RPMI8226 (cell line): ENCODE data around the gene POLR2F.

Experiments used
- DNase-seq: peaks from one replicate; pipeline ENCODE4 v3.0.0-alpha.2; 2015

The POLR2F gene

DNA sequence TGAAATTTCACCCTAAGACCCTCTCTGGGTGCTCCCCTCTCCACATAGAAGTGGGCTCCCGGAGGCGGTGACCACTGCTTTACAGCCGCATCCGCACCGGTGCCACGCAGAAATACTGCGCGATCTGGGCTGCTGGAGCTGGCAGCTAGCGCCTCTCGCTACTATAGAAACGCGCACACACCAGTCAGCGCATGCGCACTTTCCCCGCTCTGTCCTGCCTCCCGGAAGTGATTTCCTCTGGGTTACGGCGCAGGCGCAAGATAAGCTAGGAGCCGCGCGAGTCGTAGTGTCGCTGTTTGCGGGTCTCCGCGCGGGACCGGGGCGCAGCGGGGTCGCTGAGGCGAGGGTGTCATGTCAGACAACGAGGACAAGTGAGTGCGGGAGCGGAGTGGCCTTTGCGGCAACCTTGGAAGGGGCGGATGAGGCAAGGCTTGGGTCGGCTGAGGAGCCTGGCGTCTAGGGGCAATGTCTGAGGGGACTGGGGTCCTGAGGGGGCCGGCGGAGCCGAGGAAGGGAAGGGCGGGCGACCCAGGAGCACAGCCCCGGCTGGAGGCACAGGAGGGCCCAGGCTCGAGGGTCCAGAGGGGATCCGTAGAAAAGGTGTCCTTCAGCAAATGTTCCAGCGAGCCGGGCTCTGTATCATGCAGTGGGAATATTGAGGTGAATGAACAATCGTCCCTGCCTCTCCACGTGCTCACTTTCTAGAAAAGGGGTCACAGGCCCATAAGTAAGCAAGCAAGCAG, at the start of gene POLR2F, which contains the start of gene C22orf23:
POLR2F (plus strand) TSS at position 263 of the 743 bp plus-strand sequence; CDS start at position 352, 89 bp downstream.
C22orf23 (minus strand) TSS at position 165 of the 743 bp plus-strand sequence. CDS start 452 bp downstream, outside the sequence.
- peak; percentile 98 for DNase-seq

DNA sequence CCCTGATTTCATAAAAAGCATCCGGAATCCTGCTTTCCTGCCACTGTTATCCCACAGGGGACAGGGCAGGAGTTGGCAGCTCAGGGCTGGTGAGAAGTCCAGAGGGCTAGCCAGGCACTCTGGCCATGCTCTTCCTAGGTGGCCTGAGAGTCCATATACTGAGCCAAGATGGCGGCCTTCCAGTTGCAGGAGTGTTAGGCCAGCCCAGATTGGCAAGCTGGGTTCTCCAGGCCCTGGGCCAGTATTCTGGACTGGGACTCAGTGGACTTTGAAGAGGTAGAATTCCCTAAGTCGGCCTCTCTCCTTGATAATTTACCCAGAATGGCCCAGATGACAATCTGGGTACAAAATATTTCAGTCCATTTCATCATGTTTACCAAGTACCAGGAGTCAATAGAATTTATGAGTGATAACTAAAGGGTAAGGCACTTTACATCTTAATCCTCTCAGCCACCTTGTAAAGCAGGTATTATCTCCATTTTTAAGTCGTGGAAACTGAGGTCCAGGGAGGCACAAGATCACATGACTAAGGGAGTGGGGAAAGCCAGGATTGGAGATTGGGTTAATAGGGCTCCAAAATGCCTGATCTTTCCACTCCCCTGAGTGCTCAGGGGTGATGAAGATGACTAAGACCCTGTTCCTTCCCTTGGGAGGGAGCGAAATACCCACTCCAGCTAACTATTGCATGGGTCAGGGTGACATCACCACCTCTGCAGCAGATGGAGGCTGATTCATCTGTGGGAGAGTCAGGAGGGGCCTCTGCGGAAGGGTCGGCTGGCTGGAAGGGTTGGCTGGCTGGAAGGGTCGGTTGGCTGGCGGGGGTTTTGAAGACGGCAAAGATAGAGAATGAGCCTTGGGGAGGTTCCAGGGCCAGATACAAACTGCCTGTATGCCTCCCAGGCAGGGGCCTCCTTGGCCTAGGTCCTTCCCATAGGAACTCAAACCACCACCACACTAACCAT, 48.6 kb upstream of the POLR2F start:
- no peak for DNase-seq

DNA sequence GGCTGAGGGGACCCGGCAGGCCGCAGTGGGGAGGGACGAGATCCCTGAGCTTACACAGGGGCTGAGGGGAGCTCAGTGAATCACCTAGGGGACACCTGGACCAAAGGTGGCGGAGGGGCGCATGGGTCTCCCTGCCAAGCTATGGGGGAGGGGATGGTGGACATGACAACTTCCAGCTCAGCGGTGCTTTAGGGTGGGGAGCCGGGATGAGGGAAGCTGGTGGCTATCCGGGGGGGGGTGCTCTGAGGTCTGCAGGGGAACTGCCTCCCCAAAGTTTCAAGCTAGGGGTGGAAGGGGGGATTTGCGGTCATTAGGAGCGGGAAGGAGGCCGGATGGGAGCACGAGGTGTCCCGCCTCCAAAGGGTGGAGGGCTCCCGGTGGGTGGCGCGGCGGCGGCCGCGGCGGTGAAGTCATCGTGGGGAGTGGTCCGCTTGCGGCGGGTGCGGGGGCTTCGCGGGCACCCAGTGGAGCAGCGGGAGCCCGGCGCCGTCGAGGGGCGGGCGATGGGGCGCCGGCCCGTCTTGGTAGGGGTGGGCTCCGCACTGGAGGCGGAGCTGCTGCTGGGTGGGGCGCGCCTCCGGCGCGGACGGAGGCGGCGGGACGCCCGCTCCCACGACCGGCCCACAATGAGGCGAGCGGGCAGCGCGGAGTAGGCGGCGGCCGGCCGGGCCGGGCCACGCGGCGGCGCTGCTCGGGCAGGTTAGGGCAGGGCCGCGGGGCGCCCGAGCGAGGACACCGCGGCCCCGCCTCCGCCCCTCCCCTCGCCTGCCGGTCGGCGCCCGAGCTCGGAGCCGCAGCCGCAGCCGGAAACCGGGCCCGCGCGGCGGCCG, 47.8 kb upstream of the POLR2F start, which contains the start of gene MICALL1:
MICALL1 (plus strand) TSS at position 764 of the 830 bp plus-strand sequence. CDS start 126 bp downstream, outside the sequence.
- peak; percentile 84 for DNase-seq

DNA sequence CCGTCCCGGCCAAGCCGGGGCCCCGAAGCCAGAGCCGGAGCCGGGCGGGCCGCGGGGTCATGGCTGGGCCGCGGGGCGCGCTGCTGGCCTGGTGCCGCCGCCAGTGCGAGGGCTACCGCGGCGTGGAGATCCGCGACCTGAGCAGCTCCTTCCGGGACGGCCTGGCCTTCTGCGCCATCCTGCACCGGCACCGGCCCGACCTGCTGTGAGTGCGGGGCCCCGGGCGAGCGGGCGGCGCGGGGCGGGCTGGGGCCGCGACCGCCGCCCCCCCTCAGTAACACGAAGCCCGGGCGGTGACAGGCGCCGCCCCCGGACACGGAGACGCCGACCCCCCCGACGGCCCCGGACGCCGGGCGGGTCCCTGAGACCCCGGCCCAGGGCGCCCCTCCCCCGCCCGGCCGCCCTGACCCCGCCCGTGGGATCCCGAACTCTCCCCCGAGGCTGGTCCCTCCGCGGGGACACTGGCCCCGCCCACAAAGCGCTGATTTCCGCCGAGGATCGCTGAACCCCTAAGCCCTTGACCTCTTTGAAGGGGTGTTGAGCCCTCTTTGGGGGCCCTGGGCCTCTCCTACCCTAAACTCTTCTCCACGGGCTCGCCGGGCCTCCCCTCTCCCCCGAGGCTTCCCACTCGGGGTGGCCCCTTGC, 47.0 kb upstream of the POLR2F start:
- DNase-seq, result peak; percentile 50

DNA sequence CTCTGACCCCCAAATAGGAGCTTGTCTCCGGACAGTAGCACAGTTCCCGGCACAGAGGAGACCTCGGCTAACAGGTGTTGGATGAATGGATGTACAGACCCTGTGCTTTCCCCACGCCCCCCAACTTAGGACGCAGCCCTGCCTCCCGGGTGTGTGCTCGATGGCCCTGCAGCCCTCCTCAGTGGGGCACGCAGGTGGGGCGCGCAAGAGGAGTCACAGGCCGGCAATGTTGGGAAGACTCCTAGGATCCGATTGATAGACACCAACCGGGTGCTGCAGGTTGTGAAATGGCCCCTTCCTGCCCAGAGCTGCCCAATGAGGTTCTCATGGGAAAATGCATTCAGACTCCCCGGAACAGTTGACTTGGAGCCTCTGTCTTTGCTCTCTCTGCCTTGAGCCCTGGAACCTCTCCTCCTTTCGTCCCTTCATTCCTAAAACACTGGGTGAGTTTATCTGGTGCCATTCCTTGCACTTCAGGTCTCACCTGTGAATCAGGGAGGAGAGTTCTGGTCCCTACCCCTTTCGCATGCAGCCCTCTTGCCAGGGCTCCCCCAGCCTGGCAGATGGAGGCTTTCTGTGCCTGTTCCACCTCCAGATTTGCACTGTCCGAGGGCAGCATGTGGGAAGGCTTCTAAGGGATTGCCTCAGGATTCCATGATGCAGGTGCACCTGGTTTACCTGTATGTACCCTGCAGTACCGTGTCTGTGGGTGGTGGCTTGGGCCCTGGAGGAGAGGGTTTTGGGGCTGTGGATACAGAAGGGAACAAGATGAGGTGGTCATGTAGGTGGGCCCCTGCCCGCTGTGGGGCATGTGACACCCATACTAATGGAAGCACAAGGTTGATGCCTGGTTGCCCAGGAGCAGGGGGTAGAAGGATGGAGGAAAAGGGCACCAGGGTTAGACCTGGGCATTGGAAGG, 46.2 kb upstream of the POLR2F start:
- DNase-seq, result no peak

DNA sequence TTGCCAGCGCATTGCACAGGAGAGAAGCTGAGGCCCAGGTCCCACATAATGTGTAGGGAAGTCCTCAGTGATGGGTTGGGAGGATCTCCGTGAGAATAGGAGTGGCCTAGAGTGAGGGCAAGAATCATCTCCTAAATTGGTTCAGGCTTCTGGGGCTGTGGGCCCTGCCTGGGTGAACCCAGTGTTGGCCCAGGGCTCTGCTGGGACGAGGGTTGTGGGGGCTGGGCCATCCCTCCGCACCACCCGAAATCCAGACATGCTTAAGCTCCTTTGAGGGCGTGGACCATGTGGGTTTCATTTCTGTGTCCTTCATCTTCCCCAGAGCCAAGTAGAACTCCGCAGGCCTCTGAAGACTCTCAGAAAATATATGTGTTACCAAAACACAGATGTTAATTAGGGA, 43.7 kb upstream of the POLR2F start:
- no peak for DNase-seq

DNA sequence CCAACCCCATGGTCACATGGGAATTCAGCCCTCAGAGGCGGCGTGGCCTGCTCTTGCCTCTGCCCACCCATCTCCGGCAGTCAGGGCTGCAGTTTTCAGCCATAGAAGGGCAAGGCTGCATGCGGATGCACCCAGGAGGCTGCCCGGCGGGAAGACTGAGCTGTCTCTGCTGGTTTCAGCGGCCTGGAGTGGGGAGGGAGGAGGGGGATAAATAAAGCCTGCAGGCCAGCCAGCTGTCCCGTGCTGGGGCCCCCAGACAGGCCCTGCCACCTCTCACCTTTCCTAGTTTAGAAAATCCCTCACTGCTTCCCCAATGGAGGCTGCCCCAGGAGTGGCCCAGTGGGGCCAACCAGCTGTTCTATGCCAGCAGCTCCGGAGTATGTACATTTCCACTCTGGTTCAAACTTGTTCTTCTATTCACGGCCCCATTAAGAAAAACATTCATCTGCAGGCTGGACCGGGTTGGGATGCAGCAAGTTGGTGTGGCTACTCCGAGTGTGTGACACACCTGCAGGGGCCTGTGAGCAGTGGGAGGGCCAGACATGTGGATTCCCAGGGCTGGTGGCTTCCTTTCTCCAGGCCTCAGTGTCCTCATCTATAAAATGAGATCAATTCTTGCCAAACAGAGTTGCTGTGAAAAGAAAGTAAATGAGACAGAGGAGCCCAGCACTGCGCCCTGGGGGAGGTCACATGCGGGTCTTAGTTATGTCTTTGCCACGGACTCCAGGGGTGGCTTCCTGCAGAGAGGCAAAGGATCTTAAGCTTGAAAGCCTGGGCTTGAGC, 42.4 kb upstream of the POLR2F start:
- no peak for DNase-seq

DNA sequence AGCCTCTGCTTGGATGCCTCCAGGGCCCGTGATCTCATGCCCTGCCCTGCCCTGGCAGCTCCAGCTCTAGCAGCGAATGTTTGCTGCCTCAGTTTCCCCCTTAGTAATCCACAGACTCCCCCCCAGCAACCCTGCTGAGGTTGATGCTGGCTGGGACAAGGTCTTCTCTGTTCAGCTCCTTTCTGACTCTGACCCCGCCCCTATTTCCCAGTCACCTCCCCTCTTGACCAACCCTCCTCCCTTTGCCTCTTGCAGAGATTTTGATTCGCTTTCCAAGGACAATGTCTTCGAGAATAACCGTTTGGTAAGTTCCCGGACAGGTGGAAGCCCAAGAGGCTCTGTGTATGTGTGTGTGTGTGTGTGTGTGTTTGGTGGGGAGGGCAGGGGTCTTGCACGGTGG, 41.8 kb upstream of the POLR2F start:
- no peak for DNase-seq

DNA sequence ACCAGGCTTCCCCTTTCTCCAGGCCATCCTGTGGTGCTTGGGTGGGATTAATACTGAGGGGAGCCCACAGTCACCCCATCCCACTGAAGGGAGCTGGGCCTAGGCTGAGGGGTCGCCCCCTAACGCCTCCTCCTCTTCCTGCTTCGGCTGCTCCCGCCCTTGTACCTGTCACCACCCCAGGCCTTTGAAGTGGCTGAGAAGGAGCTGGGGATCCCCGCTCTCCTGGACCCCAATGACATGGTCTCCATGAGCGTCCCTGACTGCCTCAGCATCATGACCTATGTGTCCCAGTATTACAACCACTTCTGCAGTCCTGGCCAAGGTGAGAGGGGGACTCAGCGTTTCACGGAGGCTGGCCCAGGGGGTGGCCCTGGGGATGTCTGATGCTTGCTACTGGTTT, 41.3 kb upstream of the POLR2F start:
- DNase-seq, result no peak

DNA sequence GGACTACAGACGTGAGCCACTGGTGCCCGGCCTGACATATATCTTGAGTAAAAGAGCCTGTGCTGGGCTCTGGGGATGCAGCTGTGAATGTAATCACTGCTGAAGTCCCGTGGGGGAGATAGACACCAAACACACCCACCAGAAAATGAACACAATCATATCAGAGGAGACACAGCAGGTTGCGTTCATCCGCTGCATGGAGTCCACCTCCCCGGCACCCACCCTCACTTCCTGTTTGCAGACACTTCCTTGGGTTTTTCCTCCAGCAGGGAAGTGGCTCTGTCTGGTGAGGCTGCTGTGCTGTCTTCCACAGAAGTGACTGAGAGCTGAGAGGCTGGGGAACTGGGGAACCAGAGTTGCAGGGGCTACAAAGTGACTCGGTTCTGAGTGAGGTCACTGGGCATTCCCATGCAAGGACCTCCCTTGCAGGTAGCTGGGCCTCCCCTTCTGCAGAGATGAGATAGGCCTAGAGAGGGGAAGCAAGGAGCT, 40.2 kb upstream of the POLR2F start:
- no peak for DNase-seq

DNA sequence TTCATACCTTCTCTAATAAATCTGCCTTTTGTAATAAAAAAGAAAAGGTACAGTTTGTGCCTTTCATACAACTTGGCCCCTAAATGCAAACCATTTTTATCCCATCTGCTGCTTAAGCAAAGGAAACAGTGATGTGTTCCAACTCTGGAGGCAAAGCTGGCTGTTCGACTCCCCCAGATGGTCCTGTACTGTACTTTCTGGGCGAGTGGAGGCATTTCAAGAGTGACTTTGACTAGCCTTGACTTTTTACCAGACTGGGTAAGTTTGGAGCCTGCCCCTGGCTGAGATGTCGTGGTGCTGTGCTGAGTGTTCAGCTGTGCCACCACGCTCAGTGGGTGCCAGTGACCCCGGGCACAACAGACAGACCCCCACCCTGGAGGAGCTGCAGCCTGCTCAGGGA, 37.2 kb upstream of the POLR2F start:
- no peak for DNase-seq

DNA sequence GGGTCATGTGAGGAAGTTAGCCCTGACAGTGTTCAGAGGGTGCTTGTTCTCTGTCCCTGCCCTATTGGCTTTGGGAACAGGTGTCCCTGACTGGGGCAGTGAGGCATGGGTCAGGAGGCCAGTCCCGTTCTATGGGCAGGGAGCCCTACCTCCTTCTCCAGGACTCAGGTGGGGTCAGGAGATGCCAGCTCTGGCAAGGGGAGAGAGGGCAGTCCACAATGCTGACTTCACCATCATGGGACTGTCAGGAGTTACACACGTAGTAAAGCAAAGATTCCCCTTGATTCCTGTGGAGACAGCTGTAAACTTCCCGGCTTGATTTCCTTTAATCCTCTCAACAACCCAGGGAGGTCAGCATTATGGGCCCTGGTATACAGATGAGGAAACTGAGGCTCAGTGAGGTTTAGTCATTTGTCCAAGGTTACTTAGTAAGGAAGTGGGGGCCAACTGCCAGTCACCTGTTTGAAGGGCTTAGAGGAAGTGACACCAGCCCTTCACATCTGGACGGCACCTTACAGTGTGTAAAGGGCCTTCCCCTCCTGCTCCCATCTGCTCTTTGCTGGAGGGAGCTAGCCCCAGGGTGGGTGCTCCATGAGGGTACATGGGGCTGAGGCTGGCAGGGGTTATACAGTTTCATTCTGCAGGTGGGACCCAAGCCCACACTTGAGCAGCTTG, 35.5 kb upstream of the POLR2F start:
- no peak for DNase-seq

DNA sequence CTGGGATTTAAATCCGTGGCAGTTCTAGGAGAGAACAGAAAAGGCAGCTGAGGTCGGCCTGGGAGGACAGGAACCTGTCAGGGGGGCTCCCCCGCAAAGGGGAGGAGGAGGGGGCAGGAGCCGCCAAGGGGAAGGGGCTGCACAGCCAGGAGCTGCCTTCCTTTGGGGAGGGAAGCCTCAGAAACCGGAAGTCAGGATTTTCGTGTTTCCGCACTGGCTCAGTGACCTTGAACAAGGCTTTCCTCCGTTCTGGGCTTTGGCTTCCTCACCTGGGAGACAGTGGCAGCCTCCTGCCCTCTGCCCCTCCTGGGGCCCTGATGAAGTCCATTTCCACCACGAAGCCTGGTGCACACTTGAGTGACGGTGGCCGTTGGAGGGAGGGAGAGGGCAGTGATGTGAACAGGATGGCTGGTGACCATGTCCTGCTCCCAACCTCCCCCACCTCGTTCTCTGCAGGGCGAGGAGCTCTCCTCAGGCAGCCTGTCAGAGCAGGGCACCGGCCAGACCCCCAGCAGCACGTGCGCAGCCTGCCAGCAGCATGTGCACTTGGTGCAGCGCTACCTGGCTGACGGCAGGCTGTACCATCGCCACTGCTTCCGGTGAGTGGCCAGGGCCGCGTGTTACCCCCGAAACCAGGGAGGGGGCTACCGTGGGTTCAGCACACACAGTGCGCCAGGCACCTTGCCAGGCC, 34.8 kb upstream of the POLR2F start:
- no peak for DNase-seq

DNA sequence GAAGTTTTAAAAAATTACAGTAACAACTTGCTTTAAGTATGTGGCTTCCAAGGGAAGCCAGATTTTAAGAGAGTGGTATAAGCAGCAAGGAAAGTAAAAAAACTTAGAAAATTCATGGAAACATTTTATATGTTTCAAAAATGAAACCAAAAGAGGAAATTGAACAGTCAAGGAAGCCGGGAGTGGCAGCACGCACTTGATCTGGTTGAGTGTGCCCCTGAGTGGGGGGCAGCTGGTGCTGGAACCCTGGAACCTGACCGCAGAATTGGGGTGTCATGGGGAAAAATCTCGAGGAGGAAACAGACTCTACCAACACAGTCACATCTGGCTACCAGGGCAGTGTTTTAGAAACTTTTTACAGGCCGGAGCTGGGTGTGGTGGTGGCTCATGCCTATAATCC, 33.4 kb upstream of the POLR2F start:
- no peak for DNase-seq

DNA sequence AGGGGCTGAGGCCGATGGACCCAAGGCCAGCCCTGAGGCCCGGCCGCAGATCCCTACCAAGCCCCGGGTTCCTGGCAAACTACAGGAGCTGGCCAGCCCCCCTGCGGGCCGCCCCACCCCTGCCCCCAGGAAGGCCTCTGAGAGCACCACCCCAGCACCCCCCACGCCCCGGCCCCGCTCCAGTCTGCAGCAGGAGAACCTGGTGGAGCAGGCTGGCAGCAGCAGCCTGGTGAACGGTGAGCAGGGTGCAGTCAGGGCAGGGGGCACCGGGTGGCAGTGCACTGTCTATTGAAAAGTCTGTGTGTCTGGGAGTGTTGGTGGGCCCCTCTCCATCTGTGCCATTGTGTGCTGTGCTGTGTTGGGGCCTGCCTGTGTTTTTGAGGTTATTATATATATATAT, 31.3 kb upstream of the POLR2F start:
- DNase-seq, result no peak

DNA sequence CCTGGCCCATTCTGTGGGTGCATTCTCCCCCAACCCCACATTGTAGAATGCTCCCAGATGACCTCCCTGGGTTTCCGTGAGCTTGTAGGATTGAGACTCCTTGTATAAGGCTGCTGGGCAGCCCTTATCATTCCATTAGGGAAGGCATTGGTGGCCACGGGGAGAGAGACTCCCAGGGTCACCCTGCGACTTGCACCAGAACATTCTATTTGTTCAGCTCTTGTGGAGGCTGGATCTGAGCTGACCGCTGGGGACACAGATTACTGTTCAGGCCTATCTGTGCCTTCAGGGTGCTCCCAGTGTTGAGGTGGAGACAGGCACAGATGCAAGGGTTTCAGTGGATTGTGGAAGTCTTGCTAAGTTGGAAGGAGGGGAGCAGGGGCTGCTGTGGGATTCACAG, 29.6 kb upstream of the POLR2F start:
- DNase-seq, result no peak

DNA sequence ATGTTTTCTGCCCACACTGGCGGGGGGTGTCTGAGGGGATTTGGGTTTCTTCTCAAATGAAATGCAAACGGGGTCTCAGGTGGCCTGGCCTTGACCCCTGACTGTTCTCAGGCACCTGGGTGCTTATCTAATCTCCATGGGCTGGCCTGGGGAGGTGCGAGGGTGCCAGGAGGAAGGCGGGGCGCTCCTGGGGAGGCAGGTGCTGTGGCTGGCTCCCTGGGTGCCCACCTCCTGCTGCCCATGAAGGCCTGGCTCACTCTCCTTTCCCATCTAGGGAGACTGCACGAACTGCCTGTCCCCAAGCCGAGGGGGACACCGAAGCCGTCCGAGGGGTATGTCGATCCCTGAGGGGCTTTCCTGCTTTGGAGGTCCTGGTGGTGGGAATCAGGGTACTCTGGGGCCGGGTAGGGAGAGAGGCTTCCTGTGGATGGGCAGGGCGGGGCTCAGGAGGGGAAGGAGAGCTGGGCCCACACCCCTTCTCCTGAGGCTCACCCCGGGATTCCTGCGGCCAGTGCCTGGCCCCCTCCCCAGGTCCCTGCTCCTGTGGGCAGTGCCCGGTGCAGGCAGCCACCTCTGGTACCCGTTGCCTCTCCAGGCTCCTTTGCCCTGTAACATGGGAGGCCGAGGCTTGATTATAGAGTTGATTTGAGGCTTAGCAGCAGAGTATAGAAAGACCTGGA, 29.0 kb upstream of the POLR2F start:
- no peak for DNase-seq

DNA sequence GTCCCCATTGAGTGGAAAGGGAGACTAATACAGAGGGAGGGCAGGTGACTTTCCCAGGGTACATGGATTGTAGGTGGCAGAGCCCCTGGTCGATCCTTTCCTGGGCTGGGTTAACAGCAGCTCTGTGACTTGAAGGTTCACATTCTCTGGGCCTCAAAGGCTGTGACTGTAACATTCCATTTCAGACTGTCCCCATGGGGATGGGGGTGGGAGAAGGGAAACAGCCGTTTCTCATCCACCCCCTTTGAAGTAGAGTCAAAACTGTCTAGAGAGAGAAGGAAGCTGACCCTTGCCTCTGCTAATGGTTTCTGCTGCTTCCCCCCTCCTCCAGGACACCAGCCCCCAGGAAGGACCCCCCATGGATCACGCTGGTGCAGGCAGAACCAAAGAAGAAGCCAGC, 28.2 kb upstream of the POLR2F start:
- DNase-seq, result no peak
